ENCODE results near the gene THBS4. TPM values are rescaled to one million over a fixed set of nuclear protein-coding genes. Genes with fewer than 3 reads are reported as not detected.

The THBS4 gene
- total RNA-seq, 1 donor from 2014 or later: 6.9 TPM

DNA sequence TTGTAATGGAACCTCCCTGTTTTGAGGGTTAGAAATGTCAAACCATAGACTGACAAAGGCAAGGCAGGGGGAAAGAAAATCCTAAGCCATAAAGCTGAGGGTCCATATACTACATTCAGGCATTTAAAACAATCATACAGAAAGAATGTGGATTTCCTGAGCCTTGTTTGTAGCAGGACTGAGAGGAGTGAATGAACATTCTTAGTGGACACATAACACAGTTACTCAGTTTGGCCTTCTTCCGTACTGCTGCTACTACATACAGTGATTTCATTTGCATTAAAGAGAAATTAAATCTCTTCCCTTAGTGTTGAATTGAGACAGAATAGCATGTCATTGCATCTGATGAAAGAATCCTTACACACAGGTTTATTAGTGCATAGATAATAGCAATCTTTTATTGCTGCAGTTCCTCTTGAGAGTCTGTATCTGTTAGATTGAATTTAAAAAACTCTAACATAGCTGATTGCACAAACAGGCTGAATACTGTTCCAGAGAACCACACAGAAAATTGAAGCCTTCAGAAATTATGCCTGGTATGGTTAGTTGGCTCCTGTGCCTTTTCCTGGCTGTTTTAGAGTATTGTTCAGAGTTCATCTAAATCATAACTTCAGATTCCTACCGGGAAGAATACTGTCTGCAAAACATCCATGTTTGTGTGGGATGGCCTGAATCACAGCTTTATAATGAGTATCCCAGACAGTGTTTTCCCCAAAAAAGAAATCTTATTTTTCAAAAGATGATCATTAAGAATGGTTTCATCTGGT lies 42.1 kb upstream of the THBS4 start:
- Mint-ChIP-seq H3K9me3 (no peaks in the 10 kb centered on the region), H3K27ac (ENCODE audit: unreplicated experiment) (no peak overlapping the region), H3K4me1 (peaks cover 28% of the 10 kb centered on the region), H3K36me3 (ENCODE audit: low read depth) (peaks cover 4% of the 10 kb centered on the region), H3K4me3 (peak overlapping the region; percentile 50), H3K27me3 (ENCODE audit: low read depth) (no peaks in the 10 kb centered on the region)
- TF ChIP-seq, protein P1, sequence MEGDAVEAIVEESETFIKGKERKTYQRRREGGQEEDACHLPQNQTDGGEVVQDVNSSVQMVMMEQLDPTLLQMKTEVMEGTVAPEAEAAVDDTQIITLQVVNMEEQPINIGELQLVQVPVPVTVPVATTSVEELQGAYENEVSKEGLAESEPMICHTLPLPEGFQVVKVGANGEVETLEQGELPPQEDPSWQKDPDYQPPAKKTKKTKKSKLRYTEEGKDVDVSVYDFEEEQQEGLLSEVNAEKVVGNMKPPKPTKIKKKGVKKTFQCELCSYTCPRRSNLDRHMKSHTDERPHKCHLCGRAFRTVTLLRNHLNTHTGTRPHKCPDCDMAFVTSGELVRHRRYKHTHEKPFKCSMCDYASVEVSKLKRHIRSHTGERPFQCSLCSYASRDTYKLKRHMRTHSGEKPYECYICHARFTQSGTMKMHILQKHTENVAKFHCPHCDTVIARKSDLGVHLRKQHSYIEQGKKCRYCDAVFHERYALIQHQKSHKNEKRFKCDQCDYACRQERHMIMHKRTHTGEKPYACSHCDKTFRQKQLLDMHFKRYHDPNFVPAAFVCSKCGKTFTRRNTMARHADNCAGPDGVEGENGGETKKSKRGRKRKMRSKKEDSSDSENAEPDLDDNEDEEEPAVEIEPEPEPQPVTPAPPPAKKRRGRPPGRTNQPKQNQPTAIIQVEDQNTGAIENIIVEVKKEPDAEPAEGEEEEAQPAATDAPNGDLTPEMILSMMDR (conservative IDR thresholded peaks at IDR 0.05): no peak
- no peak for DNase-seq (ENCODE audit: low read depth, low spot score)

DNA sequence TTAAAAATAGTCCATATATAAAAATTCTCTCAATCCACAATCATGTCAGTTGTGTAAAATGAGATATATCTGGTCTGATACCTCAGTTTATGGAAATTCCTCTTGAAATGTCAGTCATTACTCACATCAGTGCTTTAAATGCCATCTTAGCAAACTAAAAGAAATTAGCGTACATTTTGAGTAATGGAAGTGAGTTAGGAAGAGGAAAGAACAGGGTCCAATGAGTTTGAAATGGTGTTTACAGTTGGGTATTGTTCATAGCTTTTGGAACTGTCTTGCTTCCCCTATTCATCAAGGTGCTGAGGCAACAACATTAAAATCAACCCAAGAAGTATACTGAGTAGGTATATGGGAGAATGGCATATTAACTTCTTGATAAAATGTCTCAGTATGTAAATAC lies 35.4 kb upstream of the THBS4 start:
- TF ChIP-seq, protein P1 (conservative IDR thresholded peaks at IDR 0.05): no peak
- Mint-ChIP-seq H3K36me3 (ENCODE audit: low read depth) (peaks cover 7% of the 10 kb centered on the region), H3K9me3 (no peaks in the 10 kb centered on the region), H3K27me3 (ENCODE audit: low read depth) (no peaks in the 10 kb centered on the region), H3K4me1 (no peaks in the 10 kb centered on the region), H3K4me3 (no peak overlapping the region), H3K27ac (ENCODE audit: unreplicated experiment) (no peak overlapping the region)
- DNase-seq (ENCODE audit: low read depth, low spot score): no peak

DNA sequence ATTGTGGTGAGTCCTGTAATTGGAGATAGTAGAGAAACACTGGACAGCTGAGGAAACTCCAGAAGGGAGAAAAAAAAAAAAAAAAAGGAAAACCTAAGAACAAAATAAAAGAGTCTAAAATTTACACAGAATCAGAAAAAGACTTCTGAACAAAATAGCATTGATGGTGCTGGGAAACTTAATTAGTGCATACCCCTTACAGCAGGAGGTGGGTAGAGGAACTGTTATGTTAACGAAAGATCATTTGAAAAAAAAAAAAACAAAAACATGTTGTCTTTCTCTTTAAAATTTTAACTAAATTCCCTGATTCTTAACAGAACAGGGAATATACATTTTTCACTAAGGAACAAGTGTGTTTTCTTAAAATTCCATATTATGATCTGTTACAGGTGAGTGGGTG lies 32.5 kb upstream of the THBS4 start:
- Mint-ChIP-seq H3K4me1 (no peaks in the 10 kb centered on the region), H3K4me3 (no peak overlapping the region), H3K36me3 (ENCODE audit: low read depth) (peaks cover 10% of the 10 kb centered on the region), H3K27ac (ENCODE audit: unreplicated experiment) (no peak overlapping the region), H3K9me3 (no peaks in the 10 kb centered on the region), H3K27me3 (ENCODE audit: low read depth) (no peaks in the 10 kb centered on the region)
- DNase-seq (ENCODE audit: low read depth, low spot score): no peak
- TF ChIP-seq, protein P1 (conservative IDR thresholded peaks at IDR 0.05): no peak

DNA sequence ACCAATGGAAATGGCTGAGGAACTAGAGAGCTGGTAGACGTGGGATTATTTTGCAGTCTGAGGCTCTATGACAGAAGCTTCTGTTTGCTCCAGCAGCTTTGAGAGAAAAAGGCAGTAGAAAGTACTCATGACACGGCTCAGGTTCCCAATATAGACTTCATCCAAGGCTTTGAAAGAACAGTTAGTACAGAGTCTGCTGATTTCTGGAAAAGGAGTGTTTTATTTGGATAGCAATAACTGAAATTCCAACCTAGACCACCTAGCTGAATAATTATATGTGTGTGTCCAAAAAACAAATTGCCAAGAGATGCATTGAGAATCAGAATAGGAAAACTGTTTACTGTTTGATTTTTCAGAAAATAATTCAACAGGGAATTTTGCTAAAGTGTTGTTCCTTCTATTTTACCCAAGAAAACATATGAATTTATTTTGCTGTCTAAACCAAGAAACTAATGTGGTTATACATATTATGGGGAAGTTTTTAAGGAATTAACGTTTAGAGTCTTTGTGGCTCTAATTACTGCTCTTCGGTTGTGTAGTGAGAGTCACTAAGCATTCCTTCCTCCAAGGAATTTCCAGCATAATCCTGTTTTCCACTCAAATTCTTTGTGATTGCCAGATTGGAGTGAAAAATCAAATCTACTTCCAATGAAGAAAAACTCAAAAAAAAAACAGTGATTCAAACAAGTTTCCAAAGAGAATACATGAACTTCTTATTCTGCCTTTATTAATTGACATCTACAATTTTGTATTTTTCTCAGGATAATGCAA lies 26.0 kb upstream of the THBS4 start:
- Mint-ChIP-seq H3K9me3 (no peaks in the 10 kb centered on the region), H3K4me3 (no peak overlapping the region), H3K27me3 (ENCODE audit: low read depth) (no peaks in the 10 kb centered on the region), H3K4me1 (no peaks in the 10 kb centered on the region), H3K27ac (ENCODE audit: unreplicated experiment) (no peak overlapping the region), H3K36me3 (ENCODE audit: low read depth) (peaks cover 3% of the 10 kb centered on the region)
- TF ChIP-seq, protein P1 (conservative IDR thresholded peaks at IDR 0.05): no peak
- no peak for DNase-seq (ENCODE audit: low read depth, low spot score)

DNA sequence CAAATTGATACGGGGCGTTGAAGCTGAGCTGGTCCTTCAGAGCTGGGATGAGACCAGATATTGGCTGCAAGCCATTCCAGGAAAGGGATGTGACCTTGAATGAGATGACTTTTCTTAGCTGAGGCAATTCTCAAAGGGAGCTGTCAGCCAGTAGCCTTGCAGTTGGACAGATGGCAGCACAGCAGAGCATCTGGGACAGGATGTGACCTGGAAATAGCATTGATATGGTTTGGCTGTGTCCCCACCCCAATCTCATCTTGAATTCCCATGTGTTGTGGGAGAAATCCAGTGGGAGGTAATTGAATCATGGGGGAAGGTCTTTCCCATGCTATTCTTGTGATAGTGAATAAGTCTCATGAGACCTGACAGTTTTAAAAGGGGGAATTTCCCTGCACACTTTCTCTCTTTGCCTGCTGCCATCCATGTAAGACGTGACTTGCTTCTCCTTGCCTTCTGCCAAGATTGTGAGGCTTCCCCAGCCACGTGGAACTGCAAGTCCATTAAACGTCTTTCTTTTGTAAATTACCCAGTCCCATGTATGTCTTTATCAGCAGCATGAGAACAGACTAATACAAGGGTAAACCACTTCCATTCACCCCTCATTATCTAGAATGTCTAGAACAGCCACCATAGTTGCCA lies 24.3 kb upstream of the THBS4 start:
- DNase-seq (ENCODE audit: low read depth, low spot score): no peak
- Mint-ChIP-seq H3K27ac (ENCODE audit: unreplicated experiment) (no peak overlapping the region), H3K36me3 (ENCODE audit: low read depth) (peaks cover 3% of the 10 kb centered on the region), H3K27me3 (ENCODE audit: low read depth) (no peaks in the 10 kb centered on the region), H3K4me1 (no peaks in the 10 kb centered on the region), H3K9me3 (no peaks in the 10 kb centered on the region), H3K4me3 (no peak overlapping the region)
- TF ChIP-seq, protein P1 (conservative IDR thresholded peaks at IDR 0.05): no peak

All from neural crest cell (in vitro differentiated cells).